GM18502 (cell line): ENCODE data around the gene DBET.
"Not testable (repeated sequence)": the region's sequence is repeated elsewhere in the genome, so short reads cannot be mapped to it uniquely, and the experiment has no call there.

ENCODE experiments used
- ATAC-seq: cut with Tn5 transposase; IDR thresholded peaks from one replicate; pipeline ENCODE4 v1.9.1; 2021; ENCODE audit warnings: mild to moderate bottlenecking; ENCODE audit not compliant: unreplicated experiment, poor library complexity

DBET gene

GRCh38 chr4:190064342-190064741, at the start of gene DBET:
TSS of gene DBET (plus strand) at chr4:190064502.
- ATAC-seq = peak; percentile 50

- ATAC-seq = peak; percentile 84
Measured at GRCh38 chr4:190014771-190015537, 49.3 kb upstream of the DBET start.

- ATAC-seq = no peak
Measured at GRCh38 chr4:190015538-190016368, 48.5 kb upstream of the DBET start.

GRCh38 chr4:190016369-190017289, 47.7 kb upstream of the DBET start:
- ATAC-seq = no peak

- ATAC-seq = no peak
Measured at GRCh38 chr4:190017357-190018200, 46.7 kb upstream of the DBET start.

- no peak for ATAC-seq
Measured at GRCh38 chr4:190018201-190018920, 45.9 kb upstream of the DBET start.

GRCh38 chr4:190019023-190019858, 45.1 kb upstream of the DBET start:
- ATAC-seq = no peak

- not testable (repeated sequence) for ATAC-seq
Measured at GRCh38 chr4:190019859-190020463, 44.3 kb upstream of the DBET start.

- no peak for ATAC-seq
Measured at GRCh38 chr4:190020790-190021717, 43.2 kb upstream of the DBET start.

GRCh38 chr4:190021973-190022372, 42.3 kb upstream of the DBET start:
- not testable (repeated sequence) for ATAC-seq

GRCh38 chr4:190022614-190023281, 41.6 kb upstream of the DBET start:
- not testable (repeated sequence) for ATAC-seq

- not testable (repeated sequence) for ATAC-seq
Measured at GRCh38 chr4:190027156-190027555, 37.1 kb upstream of the DBET start, which contains the start of gene FRG2. TSS of gene FRG2 (minus strand) at chr4:190027256. CDS start at chr4:190027204, 52 bp downstream.

GRCh38 chr4:190031264-190031663, 33.0 kb upstream of the DBET start:
- ATAC-seq = not testable (repeated sequence)

- ATAC-seq = not testable (repeated sequence)
Measured at GRCh38 chr4:190037704-190038388, 26.5 kb upstream of the DBET start.

- not testable (repeated sequence) for ATAC-seq
Measured at GRCh38 chr4:190040873-190041272, 23.4 kb upstream of the DBET start.
